Duodenal mucosa (tissue), 2 donors: ENCODE results near the gene RRP15.

Source experiments
- H3K27ac ChIP-seq: one replicate; pipeline ENCODE4 v1.7.0; 2013; ENCODE audit warnings: low read depth, low read length
- H3K27me3 ChIP-seq, 2 donors: one replicate each; pipeline ENCODE4 v1.7.0; 2013; ENCODE audit warnings: low read length in 2 of 2, control low read depth in 1 of 2; ENCODE audit not compliant: insufficient read depth in 2 of 2, control insufficient read depth in 1 of 2
- H3K36me3 ChIP-seq, 2 donors: one replicate each; pipeline ENCODE4 v1.7.0; 2013; ENCODE audit warnings: low read length in 2 of 2, control low read depth in 1 of 2; ENCODE audit not compliant: insufficient read depth in 2 of 2, control insufficient read depth in 1 of 2
- H3K4me1 ChIP-seq, 2 donors: one replicate each; pipeline ENCODE4 v1.7.0; 2013; ENCODE audit warnings: low read length in 2 of 2, control low read depth in 1 of 2; ENCODE audit not compliant: insufficient read depth in 2 of 2, control insufficient read depth in 1 of 2
- H3K4me3 ChIP-seq, 2 donors: one replicate each; pipeline ENCODE4 v1.7.0; 2013; ENCODE audit warnings: low read length in 2 of 2, low read depth in 1 of 2
- H3K9ac ChIP-seq, 2 donors: one replicate each; pipeline ENCODE4 v1.7.0; 2013; ENCODE audit warnings: low read length in 2 of 2, low read depth in 1 of 2
- H3K9me3 ChIP-seq, 2 donors: one replicate each; pipeline ENCODE4 v1.7.0; 2013; ENCODE audit warnings: low read length in 2 of 2, control low read depth in 1 of 2; ENCODE audit not compliant: control insufficient read depth in 1 of 2

The RRP15 gene

GRCh38 chr1:218347336-218347722 is 62.2 kb downstream of the RRP15 start:
- peak overlapping the region in 1 of 2 donors; percentile 26 for H3K9ac ChIP-seq
- no peaks in the 10 kb centered on the region for H3K36me3 ChIP-seq
- no peak overlapping the region for H3K27ac ChIP-seq
- no peaks in the 10 kb centered on the region for H3K9me3 ChIP-seq
- H3K4me3 ChIP-seq, result peak overlapping the region; percentile 63 to 79
- peaks cover 22 to 38% of the 10 kb centered on the region in 2 donors for H3K27me3 ChIP-seq
- peaks cover 10 to 25% of the 10 kb centered on the region in 2 donors for H3K4me1 ChIP-seq

- Histone ChIP-seq H3K36me3 (no peaks in the 10 kb centered on the region), H3K9me3 (no peaks in the 10 kb centered on the region), H3K4me3 (peak overlapping the region; percentile 63 to 79), H3K4me1 (peaks cover 10 to 25% of the 10 kb centered on the region in 2 donors), H3K27me3 (peaks cover 22 to 38% of the 10 kb centered on the region in 2 donors), H3K27ac (no peak overlapping the region), H3K9ac (no peak overlapping the region)
These were observed 62.9 kb downstream of the RRP15 start for GRCh38 chr1:218347723-218348627.

GRCh38 chr1:218348628-218349071 is 63.6 kb downstream of the RRP15 start:
- Histone ChIP-seq H3K9me3 (no peaks in the 10 kb centered on the region), H3K27me3 (peaks cover 22 to 38% of the 10 kb centered on the region in 2 donors), H3K9ac (no peak overlapping the region), H3K4me1 (peaks cover 10 to 25% of the 10 kb centered on the region in 2 donors), H3K36me3 (no peaks in the 10 kb centered on the region), H3K27ac (no peak overlapping the region), H3K4me3 (no peak overlapping the region)

GRCh38 chr1:218349348-218350034 is 64.4 kb downstream of the RRP15 start:
- Histone ChIP-seq H3K27me3 (peaks cover 22 to 37% of the 10 kb centered on the region in 2 donors), H3K4me1 (peaks cover 10 to 25% of the 10 kb centered on the region in 2 donors), H3K27ac (no peak overlapping the region), H3K36me3 (no peaks in the 10 kb centered on the region), H3K4me3 (no peak overlapping the region), H3K9ac (no peak overlapping the region), H3K9me3 (no peaks in the 10 kb centered on the region)

- Histone ChIP-seq H3K4me3 (no peak overlapping the region), H3K4me1 (peaks cover 10 to 20% of the 10 kb centered on the region in 2 donors), H3K9ac (no peak overlapping the region), H3K9me3 (no peaks in the 10 kb centered on the region), H3K27ac (no peak overlapping the region), H3K27me3 (peaks cover 22 to 31% of the 10 kb centered on the region in 2 donors), H3K36me3 (no peaks in the 10 kb centered on the region)
These were observed 65.0 kb downstream of the RRP15 start for GRCh38 chr1:218350035-218350525.

- H3K27ac ChIP-seq, result no peak overlapping the region
- no peaks in the 10 kb centered on the region for H3K36me3 ChIP-seq
- H3K9ac ChIP-seq, result no peak overlapping the region
- H3K9me3 ChIP-seq, result no peaks in the 10 kb centered on the region
- peaks cover 6 to 12% of the 10 kb centered on the region in 2 donors for H3K4me1 ChIP-seq
- H3K4me3 ChIP-seq, result peak overlapping the region in 1 of 2 donors; percentile 50
- peaks cover 16 to 26% of the 10 kb centered on the region in 2 donors for H3K27me3 ChIP-seq
These were observed 65.7 kb downstream of the RRP15 start for GRCh38 chr1:218350801-218351266.

GRCh38 chr1:218351391-218352074 is 66.4 kb downstream of the RRP15 start:
- Histone ChIP-seq H3K4me3 (peak overlapping the region; percentile 34 to 50), H3K4me1 (peaks cover 5 to 8% of the 10 kb centered on the region in 2 donors), H3K27ac (no peak overlapping the region), H3K27me3 (peaks cover 14 to 20% of the 10 kb centered on the region in 2 donors), H3K36me3 (no peaks in the 10 kb centered on the region), H3K9ac (no peak overlapping the region), H3K9me3 (no peaks in the 10 kb centered on the region)

- no peak overlapping the region for H3K4me3 ChIP-seq
These were observed 67.0 kb downstream of the RRP15 start for GRCh38 chr1:218352075-218352438.

GRCh38 chr1:218353656-218354055 is 68.6 kb downstream of the RRP15 start:
- no peak overlapping the region for H3K4me3 ChIP-seq
- H3K27me3 ChIP-seq, result peaks cover 2 to 4% of the 10 kb centered on the region in 2 donors
- H3K9me3 ChIP-seq, result no peaks in the 10 kb centered on the region
- H3K36me3 ChIP-seq, result no peaks in the 10 kb centered on the region
- no peak overlapping the region for H3K9ac ChIP-seq
- no peak overlapping the region for H3K27ac ChIP-seq
- no peaks in the 10 kb centered on the region for H3K4me1 ChIP-seq

More at GRCh38 chr1:218352075-218352438, 67.0 kb downstream of the RRP15 start:
- H3K27me3 ChIP-seq, result peaks cover 10 to 14% of the 10 kb centered on the region in 2 donors
- H3K9me3 ChIP-seq, result no peaks in the 10 kb centered on the region
- no peak overlapping the region for H3K27ac ChIP-seq
- H3K36me3 ChIP-seq, result no peaks in the 10 kb centered on the region
- H3K4me1 ChIP-seq, result peaks cover 0 to 3% of the 10 kb centered on the region in 2 donors
- no peak overlapping the region for H3K9ac ChIP-seq
